CD4-positive, alpha-beta T cell treated with Interleukin-21 for 1 hour (primary cell): Measurements from ENCODE around the gene KAT2B.
"Not testable (repeated sequence)": the region's sequence is repeated elsewhere in the genome, so short reads cannot be mapped to it uniquely, and the experiment has no call there.

Source experiments
- DNase-seq: peaks from one replicate; pipeline ENCODE4 v3.0.0-alpha.2; 2020

Gene KAT2B

GRCh38 chr3:20042331-20042730 lies 2.1 kb downstream of the KAT2B start:
- DNase-seq, result no peak

GRCh38 chr3:20043396-20043795 lies 3.1 kb downstream of the KAT2B start:
- DNase-seq, result peak; percentile 62

GRCh38 chr3:20043825-20044224 lies 3.6 kb downstream of the KAT2B start:
- DNase-seq, result peak; percentile 38

- not testable (repeated sequence) for DNase-seq
These were observed 4.9 kb downstream of the KAT2B start for GRCh38 chr3:20045141-20045540.

- DNase-seq, result no peak
These were observed 6.3 kb downstream of the KAT2B start for GRCh38 chr3:20046556-20046955.

- DNase-seq, result no peak
These were observed 7.1 kb downstream of the KAT2B start for GRCh38 chr3:20047341-20047779.

GRCh38 chr3:20047976-20048883 lies 8.0 kb downstream of the KAT2B start:
- no peak for DNase-seq

GRCh38 chr3:20051123-20051806 lies 11.0 kb downstream of the KAT2B start:
- no peak for DNase-seq

GRCh38 chr3:20052851-20053250 lies 12.6 kb downstream of the KAT2B start:
- DNase-seq, result no peak

- DNase-seq, result peak; percentile 79
These were observed 14.3 kb downstream of the KAT2B start for GRCh38 chr3:20054549-20054987.

GRCh38 chr3:20055020-20055775 lies 15.0 kb downstream of the KAT2B start:
- DNase-seq, result no peak

- DNase-seq, result no peak
These were observed 15.6 kb downstream of the KAT2B start for GRCh38 chr3:20055842-20056241.

- no peak for DNase-seq
These were observed 16.7 kb downstream of the KAT2B start for GRCh38 chr3:20056725-20057611.

- DNase-seq, result no peak
These were observed 17.4 kb downstream of the KAT2B start for GRCh38 chr3:20057612-20058180.

- DNase-seq, result no peak
These were observed 19.7 kb downstream of the KAT2B start for GRCh38 chr3:20059929-20060328.

- no peak for DNase-seq
These were observed 20.9 kb downstream of the KAT2B start for GRCh38 chr3:20060974-20061685.

- DNase-seq, result no peak
These were observed 22.8 kb downstream of the KAT2B start for GRCh38 chr3:20062996-20063395.

- no peak for DNase-seq
These were observed 24.1 kb downstream of the KAT2B start for GRCh38 chr3:20064387-20064786.

GRCh38 chr3:20064796-20065564 lies 24.7 kb downstream of the KAT2B start:
- no peak for DNase-seq

GRCh38 chr3:20066079-20066478 lies 25.8 kb downstream of the KAT2B start:
- DNase-seq, result no peak
